Tibial artery (tissue), 4 donors: ENCODE results near the gene PRSS21.

Source experiments
- DNase-seq, 2 donors: peaks; one replicate each; pipeline ENCODE4 v3.0.0-alpha.2; 2019
- H3K27ac ChIP-seq, 2 donors: fragments of 200-600 bp; sonication (generic) in 1 of 2; 1 replicate in 1 of 2; 2 replicates in 1 of 2; pipeline ENCODE4 v1.5.1; 2018 to 2019; ENCODE audit warnings: mild to moderate bottlenecking in 1 of 2
- H3K27me3 ChIP-seq, 2 donors: fragments of 200-600 bp; sonication (generic) in 1 of 2; one replicate each; pipeline versions ENCODE4 v1.5.1 to v1.6.0; 2016 to 2019
- H3K36me3 ChIP-seq, 3 donors: fragments of 200-600 bp; sonication (generic) in 2 of 3; one replicate each; pipeline ENCODE4 v1.5.1; 2016 to 2019; ENCODE audit warnings: mild to moderate bottlenecking in 2 of 3
- H3K4me1 ChIP-seq, 4 donors: fragments of 200-600 bp; sonication (generic) in 2 of 4; 1 replicate in 3 of 4; 2 replicates in 1 of 4; pipeline ENCODE4 v1.5.1; 2016 to 2019
- H3K4me3 ChIP-seq, 2 donors: fragments of 200-600 bp; sonication (generic) in 1 of 2; 1 replicate in 1 of 2; 2 replicates in 1 of 2; pipeline ENCODE4 v1.5.1; 2018 to 2019; ENCODE audit warnings: mild to moderate bottlenecking in 2 of 2
- H3K9me3 ChIP-seq, 3 donors: fragments of 200-600 bp; sonication (generic) in 1 of 3; one replicate each; pipeline ENCODE4 v1.5.1; 2016 to 2019
- intact Hi-C: fragments of 100-400 bp; cut with DNase I; formaldehyde crosslinking; loops from one replicate; pipeline ENCODE4 v1.15.0; 2023; ENCODE audit warnings: low total_unique reads
- TF ChIP-seq, protein P1 (sequence below), 2 experiments: fragments of 200-600 bp in 1 of 2; fragments of 450-650 bp in 1 of 2; IDR thresholded peaks; one replicate each; pipeline ENCODE4 v1.5.1; 2017 to 2019; ENCODE audit warnings: antibody characterized with exemption in 2 of 2, mild to moderate bottlenecking in 1 of 2, moderate library complexity in 1 of 2

PRSS21 gene

DNA sequence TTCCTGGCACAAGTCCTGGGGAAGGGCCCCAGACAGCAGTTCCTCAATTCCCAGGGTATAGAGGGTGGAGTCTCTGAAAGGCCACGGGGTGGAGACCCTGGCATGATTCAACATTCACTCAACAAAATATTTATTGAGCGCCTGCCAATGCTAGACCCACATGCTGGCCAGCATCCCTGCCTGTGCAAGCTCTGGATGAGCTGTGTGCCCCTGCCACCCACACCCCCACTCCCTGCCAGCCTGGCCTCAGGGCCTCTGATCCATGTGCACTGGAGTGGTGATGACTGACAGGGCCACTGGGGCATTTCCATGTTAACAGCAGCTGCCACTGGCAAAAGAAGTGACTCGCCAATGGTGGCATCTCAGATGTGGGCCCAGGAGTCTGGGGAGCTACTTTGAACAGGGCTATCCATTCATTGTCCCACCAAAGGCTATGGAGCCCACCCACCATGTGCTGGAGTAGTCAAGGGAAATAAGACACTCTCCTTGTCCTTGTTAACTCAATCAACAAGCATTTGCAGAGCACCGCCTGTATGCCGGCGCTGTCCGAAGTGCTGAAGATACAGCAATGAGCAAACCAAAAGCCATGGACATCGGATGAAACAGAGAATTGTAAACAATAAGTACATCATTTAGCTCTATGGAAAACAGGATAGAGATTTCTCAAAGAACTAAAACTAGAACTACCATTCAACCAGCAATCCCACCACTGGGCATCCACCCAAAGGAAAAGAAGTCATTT lies 44.0 kb downstream of the PRSS21 start:
- peaks cover 0 to 63% of the 10 kb centered on the region in 2 donors for H3K27me3 ChIP-seq
- H3K9me3 ChIP-seq, result peaks cover 0 to 9% (median 0%) of the 10 kb centered on the region in 3 donors
- peak in 1 of 2 donors; percentile 43 for DNase-seq
- intact Hi-C loops, result no loop called here
- H3K36me3 ChIP-seq, result peaks cover 0 to under 1% (median 0%) of the 10 kb centered on the region in 3 donors
- no peak overlapping the region for H3K4me3 ChIP-seq
- no peak overlapping the region for H3K27ac ChIP-seq
- H3K4me1 ChIP-seq, result peaks cover 0 to 13% (median 1%) of the 10 kb centered on the region in 4 donors
- TF ChIP-seq, protein P1, sequence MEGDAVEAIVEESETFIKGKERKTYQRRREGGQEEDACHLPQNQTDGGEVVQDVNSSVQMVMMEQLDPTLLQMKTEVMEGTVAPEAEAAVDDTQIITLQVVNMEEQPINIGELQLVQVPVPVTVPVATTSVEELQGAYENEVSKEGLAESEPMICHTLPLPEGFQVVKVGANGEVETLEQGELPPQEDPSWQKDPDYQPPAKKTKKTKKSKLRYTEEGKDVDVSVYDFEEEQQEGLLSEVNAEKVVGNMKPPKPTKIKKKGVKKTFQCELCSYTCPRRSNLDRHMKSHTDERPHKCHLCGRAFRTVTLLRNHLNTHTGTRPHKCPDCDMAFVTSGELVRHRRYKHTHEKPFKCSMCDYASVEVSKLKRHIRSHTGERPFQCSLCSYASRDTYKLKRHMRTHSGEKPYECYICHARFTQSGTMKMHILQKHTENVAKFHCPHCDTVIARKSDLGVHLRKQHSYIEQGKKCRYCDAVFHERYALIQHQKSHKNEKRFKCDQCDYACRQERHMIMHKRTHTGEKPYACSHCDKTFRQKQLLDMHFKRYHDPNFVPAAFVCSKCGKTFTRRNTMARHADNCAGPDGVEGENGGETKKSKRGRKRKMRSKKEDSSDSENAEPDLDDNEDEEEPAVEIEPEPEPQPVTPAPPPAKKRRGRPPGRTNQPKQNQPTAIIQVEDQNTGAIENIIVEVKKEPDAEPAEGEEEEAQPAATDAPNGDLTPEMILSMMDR (IDR thresholded peaks at IDR 0.05), result no peak

DNA sequence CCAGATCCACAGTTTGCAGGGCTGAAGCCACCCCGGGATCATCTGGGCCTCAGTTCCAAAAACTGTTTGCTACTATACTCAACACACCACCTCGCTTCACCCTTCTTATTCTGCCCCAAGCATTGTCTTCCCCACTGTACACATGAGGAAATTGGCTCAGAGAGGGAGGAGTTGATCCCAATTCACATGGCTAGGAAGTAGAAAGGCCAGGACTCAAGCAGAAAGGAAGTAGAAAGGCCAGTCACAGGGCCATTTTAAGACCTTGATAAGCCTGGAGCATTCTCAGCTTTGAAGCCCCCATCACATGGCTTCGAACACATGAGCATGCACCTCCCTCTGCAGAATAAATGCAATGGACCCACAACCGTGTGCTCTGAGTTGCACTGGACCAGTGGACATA lies 48.6 kb downstream of the PRSS21 start:
- TF ChIP-seq, protein P1 (IDR thresholded peaks at IDR 0.05), result no peak
- H3K27ac ChIP-seq, result no peak overlapping the region
- H3K36me3 ChIP-seq, result no peaks in the 10 kb centered on the region
- H3K4me3 ChIP-seq, result no peak overlapping the region
- intact Hi-C loops, result no loop called here
- no peak for DNase-seq
- H3K4me1 ChIP-seq, result peaks cover 0 to 9% (median 4%) of the 10 kb centered on the region in 4 donors
- H3K9me3 ChIP-seq, result peaks cover 0 to 6% (median 0%) of the 10 kb centered on the region in 3 donors
- peaks cover 0 to 25% of the 10 kb centered on the region in 2 donors for H3K27me3 ChIP-seq

DNA sequence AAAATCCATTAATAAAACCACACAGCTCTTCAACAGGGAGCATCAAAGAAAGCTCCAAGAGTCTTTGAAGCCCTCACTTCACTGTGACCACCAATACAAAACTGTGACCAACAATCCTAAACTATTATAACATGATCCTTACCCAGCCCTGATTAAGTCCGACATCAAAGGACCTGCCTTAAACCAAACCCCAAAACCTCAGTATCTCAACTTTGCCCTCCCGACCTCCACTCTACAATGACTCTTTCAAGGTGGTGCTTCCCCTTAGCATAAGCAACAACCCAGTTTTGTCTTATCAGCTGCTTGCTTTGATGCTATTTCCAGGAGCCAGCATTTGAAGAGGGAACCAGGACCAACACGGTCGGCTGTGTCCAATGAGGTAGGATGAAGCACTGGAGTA lies 49.4 kb downstream of the PRSS21 start:
- H3K27me3 ChIP-seq, result peaks cover 0 to 21% of the 10 kb centered on the region in 2 donors
- peak in 1 of 2 donors; percentile 31 for DNase-seq
- no peaks in the 10 kb centered on the region for H3K36me3 ChIP-seq
- H3K4me3 ChIP-seq, result no peak overlapping the region
- H3K4me1 ChIP-seq, result peaks cover 0 to 9% (median 4%) of the 10 kb centered on the region in 4 donors
- TF ChIP-seq, protein P1 (IDR thresholded peaks at IDR 0.05), result no peak
- intact Hi-C loops, result no loop called here
- no peak overlapping the region for H3K27ac ChIP-seq
- no peaks in the 10 kb centered on the region for H3K9me3 ChIP-seq

DNA sequence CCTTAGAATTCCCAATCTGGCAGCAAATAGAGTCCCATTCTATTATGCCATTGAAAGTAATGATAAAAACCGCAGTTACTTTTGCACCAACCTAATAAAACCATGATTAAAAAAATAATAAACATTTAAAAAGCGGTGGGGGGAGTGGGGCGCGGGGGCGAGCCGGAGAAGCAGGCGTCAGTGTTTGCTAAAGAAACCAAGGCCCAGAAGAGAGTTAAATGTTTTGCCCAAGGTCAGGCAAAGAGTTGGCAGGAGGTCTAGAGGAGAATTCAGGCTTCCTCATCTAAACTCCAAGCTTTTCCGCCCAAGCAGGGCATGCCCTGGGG lies 50.6 kb downstream of the PRSS21 start:
- Histone ChIP-seq H3K36me3 (no peaks in the 10 kb centered on the region), H3K27me3 (peaks cover 0 to 18% of the 10 kb centered on the region in 2 donors), H3K4me1 (peaks cover 0 to 9% (median 4%) of the 10 kb centered on the region in 4 donors), H3K9me3 (no peaks in the 10 kb centered on the region), H3K4me3 (peak overlapping the region; percentile 63 to 73), H3K27ac (peak overlapping the region; percentile 84 to 88)
- TF ChIP-seq, protein P1 (IDR thresholded peaks at IDR 0.05), result no peak
- no peak for DNase-seq
- intact Hi-C loops, result no loop called here

DNA sequence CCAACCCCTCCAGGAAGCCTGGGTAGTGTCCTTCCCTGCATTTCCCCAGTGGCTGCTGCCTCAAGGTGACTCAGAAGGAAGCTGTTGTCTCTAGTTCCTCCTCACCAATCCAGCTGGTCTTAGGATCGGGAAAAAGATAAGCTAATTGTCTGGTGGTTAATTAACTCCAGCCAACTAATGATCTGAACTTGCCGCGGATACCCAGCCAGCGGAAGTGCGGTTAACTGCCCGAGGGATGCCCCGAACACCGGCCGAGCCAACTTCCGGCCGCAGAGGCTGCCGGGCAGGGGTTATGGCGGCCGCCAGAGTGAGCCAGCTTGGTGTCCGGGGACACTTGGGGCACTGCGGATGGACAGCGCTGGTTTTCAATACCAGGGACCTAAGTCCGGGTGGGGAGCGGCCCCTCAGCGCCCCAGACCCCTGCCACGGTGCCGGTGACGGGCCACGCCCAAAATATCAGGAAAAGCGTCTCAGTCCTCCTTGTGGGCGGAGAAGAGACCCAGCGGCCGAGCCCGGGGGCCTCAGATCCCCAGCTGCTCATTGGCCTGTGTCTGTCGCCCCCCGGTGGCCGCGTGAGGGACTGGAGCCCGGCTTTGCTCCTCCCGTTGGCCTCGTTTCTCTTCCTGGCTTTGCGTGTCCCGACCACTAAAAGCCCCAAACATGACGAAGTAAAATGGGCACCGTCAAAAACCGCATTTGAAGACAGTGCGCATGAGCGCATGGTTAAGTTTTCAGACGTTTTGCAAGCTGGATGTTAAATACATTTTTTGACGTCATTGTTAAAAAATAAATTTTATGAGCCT lies 51.2 kb downstream of the PRSS21 start:
- TF ChIP-seq, protein P1 (IDR thresholded peaks at IDR 0.05), result peak; percentile 94 to 97
- Histone ChIP-seq H3K27me3 (peaks cover 0 to 15% of the 10 kb centered on the region in 2 donors), H3K27ac (peak overlapping the region; percentile 84 to 88), H3K9me3 (no peaks in the 10 kb centered on the region), H3K4me3 (peak overlapping the region; percentile 63 to 73), H3K36me3 (no peaks in the 10 kb centered on the region), H3K4me1 (peaks cover 0 to 9% (median 4%) of the 10 kb centered on the region in 4 donors)
- intact Hi-C loops, result no loop called here
- peak; percentile 93 to 95 for DNase-seq
